ENCODE data around the gene HEXIM2. TPM values are rescaled to one million over a fixed set of nuclear protein-coding genes. Genes with fewer than 3 reads are reported as not detected.

HEXIM2 gene
- total RNA-seq, 1 experiment from 2014 or later: 13.5 TPM

DNA sequence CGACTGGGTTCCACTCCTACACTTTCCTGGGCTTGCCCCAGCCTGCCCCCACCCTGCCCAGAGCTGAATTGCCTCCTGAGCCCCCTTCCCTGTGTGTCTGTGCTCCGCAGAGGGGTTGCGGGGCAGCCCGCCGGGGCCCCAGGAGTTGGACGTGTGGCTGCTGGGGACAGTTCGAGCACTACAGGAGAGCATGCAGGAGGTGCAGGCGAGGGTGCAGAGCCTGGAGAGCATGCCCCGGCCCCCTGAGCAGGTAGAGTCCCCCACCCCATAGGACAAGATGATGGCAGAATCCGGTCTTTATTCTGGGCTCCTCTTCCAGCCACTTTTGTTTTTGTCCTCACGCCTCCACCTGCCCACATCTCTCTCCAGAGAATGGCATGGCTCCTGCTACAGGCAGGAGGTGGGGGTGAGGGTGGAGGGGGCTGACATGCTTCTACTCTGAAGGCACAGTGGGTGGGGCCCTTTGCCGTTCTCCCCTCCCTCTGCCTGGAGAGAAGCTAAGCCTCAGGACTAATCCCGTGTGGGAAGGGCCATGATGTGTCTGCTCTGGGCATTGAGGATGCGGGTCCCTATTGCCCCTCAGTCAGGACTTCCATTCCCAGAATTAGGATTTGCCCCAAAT lies 22.7 kb upstream of the HEXIM2 start:
- intact Hi-C loops (cut with micrococcal nuclease): loop anchor here (10.0 kb wide), 2 partner anchors 246 to 364 kb away; no protein-coding TSS in a partner anchor
- ATAC-seq: no peak
- Histone ChIP-seq H3K79me2 (ENCODE audit: insufficient read depth, low read length) (no peaks in the 10 kb centered on the region), H4K20me1 (ENCODE audit: insufficient read depth) (no peaks in the 10 kb centered on the region), H3K4me2 (ENCODE audit: low read length) (no peak overlapping the region), H3K9me3 (ENCODE audit: control insufficient read depth in 1 of 2, insufficient read depth in 1 of 2, low read depth in 1 of 2, low read length in 2 of 2) (no peaks in the 10 kb centered on the region), H2AFZ (ENCODE audit: low read depth, low read length, poor library complexity, severe bottlenecking) (no peak overlapping the region), H3K36me3 (ENCODE audit: control insufficient read depth in 1 of 2, insufficient read depth in 2 of 2, low read length in 2 of 2) (no peaks in the 10 kb centered on the region), H3K9me2 (ENCODE audit: insufficient read depth) (no peaks in the 10 kb centered on the region), H3K27me3 (ENCODE audit: insufficient read depth, low read length) (no peaks in the 10 kb centered on the region), H3K9ac (ENCODE audit: low read length) (no peak overlapping the region), H3K4me3 (replicated peaks in 1 of 2; ENCODE audit: low read depth in 1 of 2, low read length in 2 of 2) (no peak overlapping the region), H3K4me1 (ENCODE audit: control insufficient read depth in 1 of 2, insufficient read depth in 2 of 2, low read length in 2 of 2) (peaks cover 3 to 21% of the 10 kb centered on the region in 2 experiments; a peak in 2 of 4 replicates), H3K27ac (ENCODE audit: low read depth, low read length) (no peak overlapping the region)
- CTCF ChIA-PET: interaction anchor here (0.8 to 1.0 kb wide), 2 partner anchors 10 to 59 kb away, joined by 3 read pairs; partner anchors contain the start of gene HEXIM1
- BruUV-seq (replicated peaks): no TSS peak
- RAD21 ChIA-PET (ENCODE audit: low non-redundant PET in 1 of 2, low total read pairs in 2 of 2, uncharacterized antibody in 2 of 2, unreplicated experiment in 2 of 2): no interaction called here
- DNase-seq (ENCODE audit: low read depth, low spot score): no peak
- POLR2A ChIA-PET: interaction anchor here (1.2 kb wide), 1 partner anchor 9 kb away, joined by 4 read pairs; the partner anchor contains the start of gene HEXIM1
- no peak for TF ChIP-seq ELF1 (IDR thresholded peaks at IDR 0.05; ENCODE audit: borderline replicate concordance, low read depth)
- TF ChIP-seq YY1 (IDR thresholded peaks at IDR 0.05; ENCODE audit: extremely low read depth, insufficient replicate concordance, low read depth, low read length): no peak
- TF ChIP-seq, protein P1, sequence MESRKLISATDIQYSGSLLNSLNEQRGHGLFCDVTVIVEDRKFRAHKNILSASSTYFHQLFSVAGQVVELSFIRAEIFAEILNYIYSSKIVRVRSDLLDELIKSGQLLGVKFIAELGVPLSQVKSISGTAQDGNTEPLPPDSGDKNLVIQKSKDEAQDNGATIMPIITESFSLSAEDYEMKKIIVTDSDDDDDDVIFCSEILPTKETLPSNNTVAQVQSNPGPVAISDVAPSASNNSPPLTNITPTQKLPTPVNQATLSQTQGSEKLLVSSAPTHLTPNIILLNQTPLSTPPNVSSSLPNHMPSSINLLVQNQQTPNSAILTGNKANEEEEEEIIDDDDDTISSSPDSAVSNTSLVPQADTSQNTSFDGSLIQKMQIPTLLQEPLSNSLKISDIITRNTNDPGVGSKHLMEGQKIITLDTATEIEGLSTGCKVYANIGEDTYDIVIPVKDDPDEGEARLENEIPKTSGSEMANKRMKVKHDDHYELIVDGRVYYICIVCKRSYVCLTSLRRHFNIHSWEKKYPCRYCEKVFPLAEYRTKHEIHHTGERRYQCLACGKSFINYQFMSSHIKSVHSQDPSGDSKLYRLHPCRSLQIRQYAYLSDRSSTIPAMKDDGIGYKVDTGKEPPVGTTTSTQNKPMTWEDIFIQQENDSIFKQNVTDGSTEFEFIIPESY (IDR thresholded peaks at IDR 0.05; ENCODE audit: extremely low read depth, insufficient replicate concordance, low read length): no peak
- TF ChIP-seq ZFX (IDR thresholded peaks at IDR 0.05): no peak
- no peak for TF ChIP-seq EZH2 (IDR thresholded peaks at IDR 0.05)
- TF ChIP-seq CEBPB (IDR thresholded peaks at IDR 0.05; ENCODE audit: low read depth): no peak
- TF ChIP-seq EZH2phosphoT487 (IDR thresholded peaks at IDR 0.05; ENCODE audit: borderline replicate concordance): no peak
- TF ChIP-seq SIN3A (IDR thresholded peaks at IDR 0.05; ENCODE audit: low read depth): no peak
- no peak for TF ChIP-seq FOSL1 (IDR thresholded peaks at IDR 0.05; ENCODE audit: low read depth)
- TF ChIP-seq, protein P2, sequence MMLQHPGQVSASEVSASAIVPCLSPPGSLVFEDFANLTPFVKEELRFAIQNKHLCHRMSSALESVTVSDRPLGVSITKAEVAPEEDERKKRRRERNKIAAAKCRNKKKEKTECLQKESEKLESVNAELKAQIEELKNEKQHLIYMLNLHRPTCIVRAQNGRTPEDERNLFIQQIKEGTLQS (IDR thresholded peaks at IDR 0.05): no peak
- TF ChIP-seq SP1 (IDR thresholded peaks at IDR 0.05; ENCODE audit: low read depth): no peak

All from HCT116 (cell line).